ENCODE measurements around the gene DNAJC6.

DNA sequence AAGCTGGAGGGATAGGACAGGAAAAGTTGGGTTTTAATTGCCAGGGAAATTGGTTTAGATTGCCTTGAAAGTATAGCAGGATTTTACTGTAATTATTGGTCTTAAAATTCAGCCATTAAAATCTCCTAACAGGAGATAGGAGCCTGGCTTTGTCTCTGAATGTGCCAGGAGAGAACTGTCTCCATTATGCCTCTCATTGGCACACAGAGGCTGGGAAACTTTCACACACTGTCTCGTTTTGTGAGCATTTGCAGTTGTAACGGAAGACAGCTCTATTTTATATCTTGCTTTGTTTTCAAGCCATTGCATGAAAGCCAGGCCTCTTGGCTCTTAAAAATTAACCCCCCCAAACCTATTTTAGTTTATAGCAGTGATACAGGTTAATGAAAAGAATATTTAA, 12.5 kb downstream of the DNAJC6 start:
- TF ChIP-seq EZH2phosphoT487 (conservative IDR thresholded peaks at IDR 0.05; ENCODE audit: low read length): no peak
- TF ChIP-seq, protein P1, sequence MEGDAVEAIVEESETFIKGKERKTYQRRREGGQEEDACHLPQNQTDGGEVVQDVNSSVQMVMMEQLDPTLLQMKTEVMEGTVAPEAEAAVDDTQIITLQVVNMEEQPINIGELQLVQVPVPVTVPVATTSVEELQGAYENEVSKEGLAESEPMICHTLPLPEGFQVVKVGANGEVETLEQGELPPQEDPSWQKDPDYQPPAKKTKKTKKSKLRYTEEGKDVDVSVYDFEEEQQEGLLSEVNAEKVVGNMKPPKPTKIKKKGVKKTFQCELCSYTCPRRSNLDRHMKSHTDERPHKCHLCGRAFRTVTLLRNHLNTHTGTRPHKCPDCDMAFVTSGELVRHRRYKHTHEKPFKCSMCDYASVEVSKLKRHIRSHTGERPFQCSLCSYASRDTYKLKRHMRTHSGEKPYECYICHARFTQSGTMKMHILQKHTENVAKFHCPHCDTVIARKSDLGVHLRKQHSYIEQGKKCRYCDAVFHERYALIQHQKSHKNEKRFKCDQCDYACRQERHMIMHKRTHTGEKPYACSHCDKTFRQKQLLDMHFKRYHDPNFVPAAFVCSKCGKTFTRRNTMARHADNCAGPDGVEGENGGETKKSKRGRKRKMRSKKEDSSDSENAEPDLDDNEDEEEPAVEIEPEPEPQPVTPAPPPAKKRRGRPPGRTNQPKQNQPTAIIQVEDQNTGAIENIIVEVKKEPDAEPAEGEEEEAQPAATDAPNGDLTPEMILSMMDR (IDR thresholded peaks at IDR 0.05; ENCODE audit: insufficient read depth, low read length, poor library complexity, severe bottlenecking): no peak
